Raji (cell line): ENCODE measurements around the gene MIEN1.
A peak's percentile ranks its signal among the peaks of the same experiment; 100 is the strongest.

Experiments
- POLR2A ChIP-seq: IDR thresholded peaks from 2 replicates; pipeline ENCODE4 v1.6.1; 2011; ENCODE audit warnings: low read depth, low read length, control low read depth; ENCODE audit not compliant: insufficient read depth

Gene MIEN1

GRCh38 chr17:39701012-39701783 lies 29.1 kb downstream of the MIEN1 start:
- no peak for TF ChIP-seq POLR2A

- TF ChIP-seq POLR2A = no peak
Measured at GRCh38 chr17:39700148-39700987, 30.0 kb downstream of the MIEN1 start.

- TF ChIP-seq POLR2A = no peak
Measured at GRCh38 chr17:39699818-39700147, 30.5 kb downstream of the MIEN1 start, which contains the start of gene ERBB2. TSS of gene ERBB2 (plus strand) at chr17:39700064. CDS start at chr17:39700239, 175 bp downstream.

GRCh38 chr17:39697961-39698360 lies 32.4 kb downstream of the MIEN1 start:
- TF ChIP-seq POLR2A = no peak

- no peak for TF ChIP-seq POLR2A
Measured at GRCh38 chr17:39696731-39697130, 33.6 kb downstream of the MIEN1 start.

- no peak for TF ChIP-seq POLR2A
Measured at GRCh38 chr17:39695089-39695474, 35.2 kb downstream of the MIEN1 start.

- TF ChIP-seq POLR2A = no peak
Measured at GRCh38 chr17:39694593-39694992, 35.7 kb downstream of the MIEN1 start.

- no peak for TF ChIP-seq POLR2A
Measured at GRCh38 chr17:39688945-39689344, 41.4 kb downstream of the MIEN1 start.

GRCh38 chr17:39688475-39688835 lies 41.9 kb downstream of the MIEN1 start:
- no peak for TF ChIP-seq POLR2A

GRCh38 chr17:39687546-39688474 lies 42.5 kb downstream of the MIEN1 start, which contains the start of gene PGAP3:
TSS of gene PGAP3 (minus strand) at chr17:39688057. CDS start at chr17:39688014, 43 bp downstream.
- TF ChIP-seq POLR2A = peak; percentile 82

- TF ChIP-seq POLR2A = no peak
Measured at GRCh38 chr17:39687101-39687545, 43.2 kb downstream of the MIEN1 start.

GRCh38 chr17:39684369-39685192 lies 45.8 kb downstream of the MIEN1 start:
- no peak for TF ChIP-seq POLR2A

GRCh38 chr17:39683295-39683939 lies 46.9 kb downstream of the MIEN1 start:
- no peak for TF ChIP-seq POLR2A

GRCh38 chr17:39679521-39680192 lies 50.7 kb downstream of the MIEN1 start:
- no peak for TF ChIP-seq POLR2A
